Stimulated activated naive CD8-positive, alpha-beta T cell treated with anti-CD3 and anti-CD28 coated beads, Interleukin-15, Interleukin-2, amounts not matched to agents 100 ng/mL and 50 ng/mL, for 24 hours (primary cell): ENCODE data around the gene MLEC.
"Not testable (repeated sequence)": the region's sequence is repeated elsewhere in the genome, so short reads cannot be mapped to it uniquely, and the experiment has no call there.

ENCODE experiments used
- H3K27ac Mint-ChIP-seq: one replicate; pipeline ENCODE4 v1.8.0; 2021; ENCODE audit warnings: mild to moderate bottlenecking, mixed read lengths
- H3K27me3 Mint-ChIP-seq: one replicate; pipeline ENCODE4 v1.8.0; 2021; ENCODE audit warnings: mixed read lengths
- H3K36me3 Mint-ChIP-seq: one replicate; pipeline ENCODE4 v1.8.0; 2021; ENCODE audit warnings: low read depth, mixed read lengths
- H3K4me1 Mint-ChIP-seq: one replicate; pipeline ENCODE4 v1.8.0; 2021; ENCODE audit warnings: low read depth, mixed read lengths
- H3K4me3 Mint-ChIP-seq: one replicate; pipeline ENCODE4 v1.8.0; 2021; ENCODE audit warnings: mild to moderate bottlenecking, mixed read lengths
- H3K9me3 Mint-ChIP-seq: one replicate; pipeline ENCODE4 v1.8.0; 2021; ENCODE audit warnings: mixed read lengths

Gene MLEC

DNA sequence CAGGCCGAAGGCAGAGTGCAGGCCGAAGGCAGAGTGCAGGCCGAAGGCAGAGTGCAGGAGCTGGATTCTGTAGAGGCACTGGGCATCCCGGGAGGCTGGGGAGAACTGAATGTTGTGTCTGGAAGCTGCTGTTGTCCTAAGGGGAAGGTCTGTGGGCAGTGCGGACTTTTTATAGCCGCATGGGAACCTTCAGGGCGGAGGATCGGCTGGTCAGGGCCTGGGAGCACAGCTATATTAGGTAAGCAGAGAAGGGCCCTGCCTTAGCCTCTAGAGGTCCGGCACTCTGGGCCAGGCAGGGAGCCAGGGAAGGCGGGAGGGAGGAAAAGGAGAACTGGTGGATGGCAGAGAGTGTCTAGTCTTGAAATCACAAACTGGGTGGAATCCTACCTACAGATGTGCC lies 32.3 kb upstream of the MLEC start:
- Mint-ChIP-seq H3K4me3 (no peak overlapping the region), H3K27ac (no peak overlapping the region)

DNA sequence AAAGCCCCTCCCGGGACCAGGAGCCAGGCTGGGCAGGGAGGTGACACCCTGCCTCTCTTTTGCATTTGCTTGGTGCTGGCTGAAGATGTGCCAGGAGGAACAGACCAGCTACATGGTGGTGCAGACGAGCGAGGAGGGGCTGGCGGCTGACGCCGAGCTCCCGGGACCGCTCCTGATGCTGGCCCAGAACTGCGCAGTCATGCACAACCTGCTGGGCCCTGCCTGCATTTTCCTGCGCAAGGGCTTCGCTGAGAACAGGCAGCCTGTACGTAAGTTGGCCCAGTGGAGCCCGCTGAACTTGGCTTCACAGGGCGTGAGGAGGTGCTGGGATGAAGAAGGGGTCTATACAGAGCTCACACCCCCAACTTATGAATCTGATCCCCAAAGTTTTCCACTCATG lies 30.9 kb upstream of the MLEC start:
- Mint-ChIP-seq H3K4me3 (no peak overlapping the region), H3K4me1 (no peaks in the 10 kb centered on the region), H3K27me3 (peaks cover 16% of the 10 kb centered on the region), H3K9me3 (no peaks in the 10 kb centered on the region), H3K27ac (no peak overlapping the region), H3K36me3 (no peaks in the 10 kb centered on the region)

More for the DNA sequence above, 32.3 kb upstream of the MLEC start:
- Mint-ChIP-seq H3K27me3 (peaks cover 28% of the 10 kb centered on the region), H3K4me1 (peaks cover 1% of the 10 kb centered on the region), H3K36me3 (no peaks in the 10 kb centered on the region), H3K9me3 (no peaks in the 10 kb centered on the region)

DNA sequence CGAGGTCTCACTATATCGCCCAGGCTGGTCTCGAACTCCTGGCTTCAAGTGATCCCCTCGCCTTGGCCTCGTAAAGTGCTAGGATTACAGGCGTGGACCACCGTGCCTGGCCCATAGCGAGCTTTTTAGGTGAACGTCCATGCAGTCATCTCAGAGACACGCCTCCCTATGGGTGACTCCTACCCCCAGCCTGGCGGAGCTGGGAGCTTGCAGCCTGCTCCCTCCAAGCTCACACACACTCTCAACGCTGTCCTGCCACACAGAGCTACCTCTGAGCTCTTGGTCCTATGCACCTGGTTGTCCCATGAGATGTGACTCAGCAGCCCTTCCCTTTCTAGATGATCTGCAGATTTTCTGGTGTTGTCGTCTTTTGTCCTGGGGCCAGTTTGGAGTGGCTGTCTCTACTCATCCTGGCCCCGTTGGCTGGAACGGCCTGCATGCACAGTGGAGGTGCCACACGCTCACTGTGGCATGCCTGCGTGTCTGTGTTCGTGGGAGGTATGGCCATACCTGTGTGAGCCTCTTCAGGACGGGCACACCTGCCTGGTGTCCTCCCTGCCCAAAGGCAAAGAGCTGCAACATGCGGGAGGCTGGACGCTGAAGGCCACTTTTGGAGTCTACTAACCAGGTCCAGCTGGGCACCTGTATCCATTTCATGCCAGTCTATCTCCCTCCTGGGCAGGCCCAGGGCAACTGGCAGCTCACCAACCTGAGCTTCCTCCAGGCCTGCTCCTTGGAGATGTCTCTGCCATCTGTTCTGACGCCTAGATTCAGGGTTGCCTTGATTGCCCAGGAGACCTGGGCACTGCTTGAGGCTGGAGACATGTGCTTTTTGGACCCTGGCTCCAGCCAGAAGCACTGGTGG lies 28.4 kb upstream of the MLEC start:
- H3K36me3 Mint-ChIP-seq: no peaks in the 10 kb centered on the region
- H3K27me3 Mint-ChIP-seq: no peaks in the 10 kb centered on the region
- no peak overlapping the region for H3K27ac Mint-ChIP-seq
- no peaks in the 10 kb centered on the region for H3K4me1 Mint-ChIP-seq
- H3K4me3 Mint-ChIP-seq: no peak overlapping the region
- no peaks in the 10 kb centered on the region for H3K9me3 Mint-ChIP-seq

GRCh38 chr12:120659151-120659525 lies 27.8 kb upstream of the MLEC start:
- Mint-ChIP-seq H3K36me3 (no peaks in the 10 kb centered on the region), H3K27me3 (no peaks in the 10 kb centered on the region), H3K4me1 (no peaks in the 10 kb centered on the region), H3K9me3 (no peaks in the 10 kb centered on the region), H3K27ac (peak overlapping the region; percentile 28), H3K4me3 (no peak overlapping the region)

DNA sequence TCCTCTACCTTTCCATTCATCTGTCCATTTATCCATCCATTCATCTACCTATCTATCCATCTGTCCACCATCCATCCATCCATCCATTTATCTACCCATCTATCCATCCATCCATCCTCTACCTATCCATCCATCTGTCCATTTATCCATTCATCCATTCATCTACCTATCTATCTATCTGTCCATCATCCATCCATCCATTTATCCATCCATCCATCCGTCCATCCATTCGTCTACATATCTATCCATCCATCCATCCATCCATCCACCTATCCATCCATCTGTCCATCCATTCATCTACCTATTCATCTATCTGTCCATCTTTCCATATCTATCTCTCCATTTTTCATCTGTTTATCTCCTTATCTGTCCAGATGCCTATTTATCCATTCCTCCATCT lies 25.5 kb upstream of the MLEC start:
- Mint-ChIP-seq H3K36me3 (no peaks in the 10 kb centered on the region), H3K9me3 (no peaks in the 10 kb centered on the region), H3K27me3 (no peaks in the 10 kb centered on the region), H3K27ac (no peak overlapping the region), H3K4me1 (no peaks in the 10 kb centered on the region), H3K4me3 (no peak overlapping the region)

GRCh38 chr12:120662879-120663278 lies 24.1 kb upstream of the MLEC start:
- no peak overlapping the region for H3K27ac Mint-ChIP-seq
- no peaks in the 10 kb centered on the region for H3K9me3 Mint-ChIP-seq
- no peaks in the 10 kb centered on the region for H3K27me3 Mint-ChIP-seq
- no peaks in the 10 kb centered on the region for H3K36me3 Mint-ChIP-seq
- no peaks in the 10 kb centered on the region for H3K4me1 Mint-ChIP-seq
- no peak overlapping the region for H3K4me3 Mint-ChIP-seq

DNA sequence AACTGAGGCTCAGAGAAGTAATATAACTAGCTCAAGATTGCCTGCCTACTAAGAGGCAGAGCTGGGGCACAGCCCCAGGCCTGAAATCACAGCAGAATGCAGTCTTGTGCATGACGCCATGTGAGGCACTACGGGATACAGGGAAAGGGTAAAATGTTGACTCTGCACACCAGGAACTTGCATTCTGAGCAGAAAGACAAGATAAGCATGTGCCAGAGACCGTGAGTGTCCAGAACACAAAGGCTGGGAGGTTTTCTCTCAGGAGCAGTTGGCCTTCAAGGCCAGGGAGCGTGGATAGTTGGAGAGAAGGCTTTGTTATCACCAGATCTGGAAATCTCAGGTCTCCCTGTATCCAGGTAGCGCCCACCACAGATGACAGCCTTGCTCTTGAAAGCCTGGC lies 23.2 kb upstream of the MLEC start:
- Mint-ChIP-seq H3K27ac (no peak overlapping the region), H3K4me1 (no peaks in the 10 kb centered on the region), H3K27me3 (no peaks in the 10 kb centered on the region), H3K4me3 (no peak overlapping the region), H3K36me3 (no peaks in the 10 kb centered on the region), H3K9me3 (no peaks in the 10 kb centered on the region)

GRCh38 chr12:120666571-120667390 lies 20.2 kb upstream of the MLEC start:
- no peak overlapping the region for H3K27ac Mint-ChIP-seq
- no peaks in the 10 kb centered on the region for H3K27me3 Mint-ChIP-seq
- no peaks in the 10 kb centered on the region for H3K4me1 Mint-ChIP-seq
- no peaks in the 10 kb centered on the region for H3K9me3 Mint-ChIP-seq
- no peak overlapping the region for H3K4me3 Mint-ChIP-seq
- no peaks in the 10 kb centered on the region for H3K36me3 Mint-ChIP-seq

DNA sequence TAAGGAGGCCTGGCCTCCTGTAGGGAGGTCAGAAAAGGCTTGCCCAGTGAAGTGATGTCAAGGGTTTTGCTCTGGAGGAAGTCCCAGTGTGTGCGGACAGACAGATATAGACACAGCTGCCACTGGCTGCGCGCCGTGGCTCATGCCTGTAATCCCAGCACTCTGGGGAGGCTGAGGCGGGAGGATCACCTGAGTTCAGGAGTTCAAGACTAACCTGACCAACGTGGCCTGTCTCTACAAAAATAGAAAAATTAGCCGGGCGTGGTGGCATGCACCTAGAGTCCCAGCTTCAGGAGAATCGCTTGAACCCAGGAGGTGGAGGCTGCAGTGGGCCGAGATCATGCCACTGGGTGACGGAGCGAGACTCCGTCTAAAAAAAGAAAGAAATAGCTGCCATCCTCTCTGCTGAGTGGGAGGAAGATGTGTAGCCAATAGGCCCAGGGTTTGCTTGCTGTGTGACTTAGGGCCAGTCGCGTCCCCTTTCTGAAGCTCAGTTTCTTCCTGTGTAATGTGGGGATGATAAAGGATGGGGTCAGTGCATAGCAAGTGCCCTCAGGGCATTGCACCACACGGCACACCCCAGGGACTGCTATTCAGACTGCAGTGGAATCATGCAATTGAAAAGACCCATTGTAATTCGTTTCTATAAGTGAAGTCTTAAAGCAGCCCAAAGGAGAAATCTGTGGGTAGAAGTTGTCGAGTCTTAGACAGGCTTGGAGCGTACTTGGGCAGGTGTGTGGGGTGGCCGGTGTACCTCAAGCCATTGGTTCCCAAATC lies 18.7 kb upstream of the MLEC start:
- Mint-ChIP-seq H3K4me3 (no peak overlapping the region), H3K27ac (peak overlapping the region; percentile 23), H3K27me3 (no peaks in the 10 kb centered on the region), H3K4me1 (no peaks in the 10 kb centered on the region), H3K36me3 (no peaks in the 10 kb centered on the region), H3K9me3 (no peaks in the 10 kb centered on the region)

DNA sequence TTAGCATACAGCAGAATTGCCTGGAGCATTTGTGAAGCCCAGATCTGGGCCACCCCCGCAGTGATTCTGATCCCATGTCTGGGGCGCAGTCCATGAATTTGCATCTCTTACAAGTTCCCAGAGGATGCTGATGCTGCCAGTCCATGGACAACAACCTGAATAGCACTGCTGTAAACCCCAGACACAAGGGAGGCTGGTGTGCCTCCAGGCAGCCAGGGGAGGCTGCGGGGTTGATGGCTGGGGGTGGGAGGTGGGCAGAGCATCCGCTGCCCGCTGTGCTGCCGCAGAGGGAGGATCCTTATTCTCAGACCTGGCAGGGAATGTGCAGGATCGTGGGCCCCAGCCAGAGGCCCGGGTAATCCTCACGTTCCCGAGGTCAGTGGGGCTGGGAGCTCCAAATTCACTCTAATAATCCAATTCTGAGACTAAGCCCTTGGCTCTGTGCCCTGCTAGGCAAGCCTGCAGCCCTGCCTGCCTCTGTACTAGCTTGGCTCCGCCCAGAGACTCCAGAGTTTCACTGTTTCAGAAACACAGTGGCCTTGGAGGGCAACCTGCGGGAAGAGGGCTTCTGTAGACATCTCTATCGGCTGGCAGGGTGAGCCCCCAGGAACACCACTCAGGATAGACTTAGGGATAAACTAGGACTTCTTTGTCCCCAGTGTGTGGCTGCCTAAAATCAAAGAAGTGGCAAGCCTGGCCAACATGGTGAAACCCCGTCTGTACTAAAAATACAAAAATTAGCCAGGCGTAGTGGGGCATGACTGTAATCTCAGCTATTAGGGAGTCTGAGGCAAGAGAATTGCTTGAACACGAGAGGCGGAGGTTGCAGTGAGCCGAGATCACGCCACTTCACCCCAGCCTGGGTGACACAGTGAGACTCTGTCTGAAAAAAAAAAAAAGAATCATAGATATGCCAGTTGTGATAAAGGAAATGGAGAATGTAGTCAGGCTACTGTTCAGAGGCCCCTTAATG lies 17.8 kb upstream of the MLEC start:
- Mint-ChIP-seq H3K27ac (no peak overlapping the region), H3K27me3 (no peaks in the 10 kb centered on the region), H3K9me3 (no peaks in the 10 kb centered on the region), H3K4me3 (no peak overlapping the region), H3K36me3 (no peaks in the 10 kb centered on the region), H3K4me1 (no peaks in the 10 kb centered on the region)

DNA sequence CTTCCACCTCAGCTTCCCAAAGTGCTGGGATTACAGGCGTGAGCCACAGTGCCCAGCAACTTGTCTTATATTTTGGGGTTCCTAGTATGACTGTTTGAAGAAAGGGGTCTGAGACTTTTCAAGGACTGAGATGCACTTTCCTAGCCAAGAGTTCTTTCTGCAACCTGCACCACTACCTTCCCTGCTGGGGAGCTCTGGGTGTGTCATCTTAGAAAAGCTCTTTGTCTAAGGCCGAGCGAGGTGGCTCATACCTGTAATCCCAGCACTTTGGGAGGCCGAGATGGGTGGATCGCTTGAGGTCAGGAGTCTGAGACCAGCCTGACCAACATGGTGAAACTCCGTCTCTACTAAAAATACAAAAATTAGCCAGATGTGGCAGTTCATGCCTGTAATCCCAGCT lies 16.7 kb upstream of the MLEC start:
- not testable (repeated sequence) for H3K36me3 Mint-ChIP-seq, H3K27ac Mint-ChIP-seq, H3K27me3 Mint-ChIP-seq

GRCh38 chr12:120670667-120671066 lies 16.3 kb upstream of the MLEC start:
- no peaks in the 10 kb centered on the region for H3K36me3 Mint-ChIP-seq
- H3K9me3 Mint-ChIP-seq: no peaks in the 10 kb centered on the region
- H3K27me3 Mint-ChIP-seq: no peaks in the 10 kb centered on the region
- H3K27ac Mint-ChIP-seq: no peak overlapping the region
- no peaks in the 10 kb centered on the region for H3K4me1 Mint-ChIP-seq
- H3K4me3 Mint-ChIP-seq: no peak overlapping the region

More for the DNA sequence above, 16.7 kb upstream of the MLEC start:
- H3K9me3 Mint-ChIP-seq, H3K4me3 Mint-ChIP-seq, H3K4me1 Mint-ChIP-seq: not testable (repeated sequence)

DNA sequence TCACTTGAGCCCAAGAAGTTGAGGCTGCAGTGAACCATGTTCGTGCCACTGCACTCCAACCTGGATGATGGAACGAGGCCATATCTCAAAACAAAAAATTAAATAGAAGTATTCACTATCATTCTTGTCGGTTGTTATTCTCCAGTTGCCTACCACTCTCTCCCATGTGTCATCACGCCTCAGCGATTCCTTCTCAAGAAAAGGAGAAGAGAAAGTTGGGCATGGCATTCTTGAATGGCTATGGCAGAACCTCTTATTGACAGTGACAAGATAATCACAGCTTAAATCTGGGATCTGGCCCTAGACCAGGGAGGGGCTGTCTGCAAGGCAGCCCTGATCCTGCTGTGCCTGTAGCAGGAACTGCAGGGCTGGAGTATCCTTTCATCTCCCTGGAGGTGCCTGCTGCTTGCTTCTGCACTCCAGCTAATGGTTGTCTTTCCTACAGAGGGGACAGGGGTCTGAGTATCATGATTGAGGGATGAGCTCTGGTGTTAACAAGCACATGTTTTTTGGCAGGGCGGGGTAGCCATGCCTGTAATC lies 12.8 kb upstream of the MLEC start:
- no peak overlapping the region for H3K4me3 Mint-ChIP-seq
- H3K36me3 Mint-ChIP-seq: no peaks in the 10 kb centered on the region
- no peaks in the 10 kb centered on the region for H3K9me3 Mint-ChIP-seq
- peaks cover 14% of the 10 kb centered on the region for H3K4me1 Mint-ChIP-seq
- H3K27me3 Mint-ChIP-seq: no peaks in the 10 kb centered on the region
- H3K27ac Mint-ChIP-seq: no peak overlapping the region
